Gastroesophageal sphincter (tissue), 3 donors: ENCODE data around the gene KRCC1.

Source experiments
- CTCF ChIP-seq, 4 experiments: fragments of 200-600 bp in 2 of 4; fragments of 450-650 bp in 2 of 4; sonication (generic) in 1 of 4; IDR thresholded peaks; one replicate each; pipeline ENCODE4 v1.5.1; 2017 to 2019; ENCODE audit warnings: antibody characterized with exemption in 4 of 4, mild to moderate bottlenecking in 2 of 4, moderate library complexity in 2 of 4
- EP300 ChIP-seq: sonication (generic); formaldehyde crosslinking; IDR thresholded peaks from one replicate; pipeline ENCODE4 v1.6.1; 2017; ENCODE audit warnings: antibody characterized with exemption, mild to moderate bottlenecking
- POLR2A ChIP-seq, 2 donors: fragments of 450-650 bp; IDR thresholded peaks; one replicate each; pipeline ENCODE4 v1.6.1; 2017; ENCODE audit warnings: antibody characterized with exemption in 2 of 2, mild to moderate bottlenecking in 2 of 2, moderate library complexity in 1 of 2
- POLR2AphosphoS5 ChIP-seq: sonication (generic); formaldehyde crosslinking; IDR thresholded peaks from one replicate; pipeline ENCODE4 v1.6.1; 2017; ENCODE audit warnings: antibody characterized with exemption

DNA sequence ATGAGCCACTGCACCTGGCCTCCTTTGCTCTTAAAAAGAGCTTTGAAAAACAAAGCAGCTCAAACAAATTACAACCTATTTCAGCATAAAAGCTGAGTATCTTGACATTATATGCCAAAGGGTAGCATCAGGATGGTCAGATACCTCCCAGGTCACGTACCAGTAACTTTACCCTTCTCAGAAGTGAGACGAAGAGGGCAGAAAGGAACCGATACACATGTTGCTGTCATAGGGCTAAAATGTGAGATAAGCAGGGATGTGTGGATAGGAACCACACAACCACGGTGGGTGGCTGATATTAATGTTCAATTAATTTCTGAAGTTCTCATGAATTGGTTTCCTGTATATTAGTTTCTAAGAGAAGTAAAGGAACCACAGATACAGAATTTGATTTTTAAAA is 26.7 kb downstream of the KRCC1 start:
- TF ChIP-seq EP300 (no peak), CTCF (IDR thresholded peaks at IDR 0.05) (no peak), POLR2A (IDR thresholded peaks at IDR 0.05) (no peak), POLR2AphosphoS5 (no peak)
